Common myeloid progenitor, CD34-positive (primary cell): ENCODE measurements around the gene MLLT3.

Experiments used
- CTCF ChIA-PET: fragments of 350-600 bp; sonication (Branson Sonifier 250); formaldehyde crosslinking; loops from one replicate; lab custom pipeline; 2021; ENCODE audit warnings: antibody characterized with exemption; lab: Charles Lee
- POLR2A ChIA-PET: fragments of 350-600 bp; sonication (Branson Sonifier 250); formaldehyde crosslinking; loops from one replicate; lab custom pipeline; 2021; ENCODE audit warnings: antibody characterized with exemption; lab: Charles Lee
- DNase-seq, 3 donors: peaks; one replicate each; pipeline versions ENCODE4 v3.0.0 to v3.0.0-alpha.2; 2013
- H3K27ac ChIP-seq, 2 experiments: 1 replicate in 1 of 2; 2 replicates in 1 of 2; pipeline ENCODE4 v1.7.0; 2013; ENCODE audit warnings: inconsistent platforms in 2 of 2, low read length in 2 of 2, mild to moderate bottlenecking in 2 of 2, low read depth in 1 of 2, moderate library complexity in 1 of 2; ENCODE audit not compliant: severe bottlenecking in 2 of 2, insufficient read depth in 1 of 2, poor library complexity in 1 of 2
- H3K27me3 ChIP-seq, 5 experiments: replicated peaks in 2 of 5; 1 replicate in 3 of 5; 2 replicates in 2 of 5; pipeline versions ENCODE4 v1.6.1 to v1.7.0; 2013; ENCODE audit warnings: low read length in 4 of 5, mild to moderate bottlenecking in 2 of 5, moderate library complexity in 2 of 5, inconsistent platforms in 1 of 5; ENCODE audit not compliant: insufficient read depth in 5 of 5, control insufficient read depth in 4 of 5
- H3K36me3 ChIP-seq, 4 experiments: 1 replicate in 2 of 4; 2 replicates in 2 of 4; pipeline versions ENCODE4 v1.6.1 to v1.7.0; 2013; ENCODE audit warnings: low read length in 3 of 4, control low read depth in 1 of 4, mild to moderate bottlenecking in 1 of 4; ENCODE audit not compliant: control insufficient read depth in 4 of 4, insufficient read depth in 4 of 4
- H3K4me1 ChIP-seq, 4 experiments: 1 replicate in 3 of 4; 2 replicates in 1 of 4; pipeline versions ENCODE4 v1.6.1 to v1.7.1; 2013; ENCODE audit warnings: low read length in 3 of 4, mild to moderate bottlenecking in 3 of 4, control low read depth in 1 of 4, inconsistent platforms in 1 of 4, moderate library complexity in 1 of 4; ENCODE audit not compliant: control insufficient read depth in 4 of 4, insufficient read depth in 4 of 4; ENCODE audit errors: control extremely low read depth in 1 of 4
- H3K4me3 ChIP-seq, 7 experiments: 1 replicate in 4 of 7; 2 replicates in 3 of 7; pipeline versions ENCODE4 v1.5.1 to v1.7.0; 2013; ENCODE audit warnings: mild to moderate bottlenecking in 7 of 7, low read length in 6 of 7, moderate library complexity in 6 of 7, inconsistent platforms in 2 of 7, low read depth in 2 of 7, control low read depth in 1 of 7; ENCODE audit not compliant: insufficient read depth in 4 of 7, control insufficient read depth in 1 of 7; ENCODE audit errors: extremely low read depth in 1 of 7
- H3K9me3 ChIP-seq, 5 experiments: 1 replicate in 4 of 5; 2 replicates in 1 of 5; pipeline versions ENCODE4 v1.6.1 to v1.7.1; 2013; ENCODE audit warnings: low read length in 4 of 5, mild to moderate bottlenecking in 2 of 5, inconsistent platforms in 1 of 5, low read depth in 1 of 5, moderate library complexity in 1 of 5; ENCODE audit not compliant: control insufficient read depth in 4 of 5, insufficient read depth in 2 of 5; ENCODE audit errors: control extremely low read depth in 1 of 5
- WGBS: methylation state at CpG from one replicate; pipeline ENCODE4 v1.1.5; 2013; ENCODE audit not compliant: insufficient coverage; 5-methylcytosine and 5-hydroxymethylcytosine counted together

MLLT3 gene

DNA sequence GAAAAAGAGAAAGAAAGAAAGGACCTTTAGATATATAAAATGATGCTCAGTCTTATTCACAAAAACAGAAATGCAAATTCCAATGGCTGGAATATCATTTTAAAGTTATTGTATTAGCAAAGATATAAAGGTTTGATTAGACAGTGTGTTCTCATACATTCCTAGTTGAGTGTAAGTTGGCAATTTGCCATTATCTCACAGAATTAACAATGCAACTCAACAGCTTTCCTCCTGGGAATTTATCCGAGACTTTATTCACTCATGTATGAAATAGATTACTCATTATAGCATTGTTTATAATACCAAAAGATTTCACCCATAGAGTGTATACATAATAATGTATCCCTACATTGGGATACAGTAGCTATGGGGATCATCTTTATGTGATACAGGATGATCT, 27.1 kb upstream of the MLLT3 start:
- DNase-seq: no peak
- no CpG with 5 or more reads among the region's 1 CpG for WGBS
- POLR2A ChIA-PET: no interaction called here

DNA sequence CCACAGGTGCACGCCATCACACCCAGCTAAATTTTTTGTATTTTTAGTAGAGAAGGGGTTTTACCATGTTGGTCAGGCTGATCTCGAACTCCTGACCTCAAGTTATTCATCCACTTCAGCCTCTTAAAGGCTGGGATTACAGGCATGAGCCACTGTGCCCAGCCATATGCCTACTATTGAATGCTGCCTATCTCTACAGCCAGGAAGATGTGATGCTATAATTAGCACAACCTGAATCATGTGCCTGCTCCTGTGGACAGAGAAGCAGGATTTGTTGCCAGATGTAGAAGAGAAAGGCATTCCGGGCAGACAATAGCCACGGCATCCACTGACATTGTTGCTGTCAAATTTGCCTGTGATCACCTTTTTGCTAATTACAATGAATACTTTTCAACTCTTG, 24.4 kb upstream of the MLLT3 start:
- H3K4me3 ChIP-seq: no peak overlapping the region
- no peaks in the 10 kb centered on the region for H3K9me3 ChIP-seq
- H3K4me1 ChIP-seq: no peaks in the 10 kb centered on the region
- H3K27me3 ChIP-seq: no peaks in the 10 kb centered on the region
- CTCF ChIA-PET: no interaction called here
- WGBS: 100% methylated on average over 1 of the region's 4 CpGs
- H3K36me3 ChIP-seq: no peaks in the 10 kb centered on the region
- H3K27ac ChIP-seq: no peak overlapping the region
- no peak for DNase-seq
- POLR2A ChIA-PET: no interaction called here

More for the DNA sequence above, 27.1 kb upstream of the MLLT3 start:
- H3K27ac ChIP-seq: no peak overlapping the region
- H3K36me3 ChIP-seq: no peaks in the 10 kb centered on the region
- no peaks in the 10 kb centered on the region for H3K27me3 ChIP-seq
- CTCF ChIA-PET: interaction anchor here (1.6 kb wide), 1 partner anchor 10 kb away, joined by 5 read pairs; no protein-coding TSS in a partner anchor
- no peaks in the 10 kb centered on the region for H3K4me1 ChIP-seq
- H3K4me3 ChIP-seq: no peak overlapping the region
- H3K9me3 ChIP-seq: no peaks in the 10 kb centered on the region

- Histone ChIP-seq H3K36me3 (no peaks in the 10 kb centered on the region), H3K4me3 (no peak overlapping the region), H3K4me1 (peaks cover 0 to 5% (median 2%) of the 10 kb centered on the region in 4 experiments), H3K27me3 (no peaks in the 10 kb centered on the region), H3K27ac (no peak overlapping the region), H3K9me3 (no peaks in the 10 kb centered on the region)
- ChIA-PET CTCF (interaction anchor here (0.8 to 1.6 kb wide), 3 partner anchors 17 to 31 kb away, joined by 3 to 6 read pairs (median 3); no protein-coding TSS in a partner anchor), POLR2A (no interaction called here)
- WGBS: 95% methylated on average over 3 of the region's 3 CpGs
- no peak for DNase-seq
These were observed 21.4 kb upstream of the MLLT3 start for GRCh38 chr9:20643660-20644059.

- ChIA-PET CTCF (interaction anchor here (1.3 kb wide), 1 partner anchor 59 kb away, joined by 3 read pairs; no protein-coding TSS in a partner anchor), POLR2A (no interaction called here)
- H3K4me1 ChIP-seq: peaks cover 0 to 5% (median 2%) of the 10 kb centered on the region in 4 experiments
- WGBS: no CpG with 5 or more reads among the region's 1 CpG
- H3K4me3 ChIP-seq: no peak overlapping the region
- no peaks in the 10 kb centered on the region for H3K27me3 ChIP-seq
- DNase-seq: no peak
- H3K9me3 ChIP-seq: no peaks in the 10 kb centered on the region
- no peaks in the 10 kb centered on the region for H3K36me3 ChIP-seq
- no peak overlapping the region for H3K27ac ChIP-seq
These were observed 19.7 kb upstream of the MLLT3 start for GRCh38 chr9:20642045-20642444.

DNA sequence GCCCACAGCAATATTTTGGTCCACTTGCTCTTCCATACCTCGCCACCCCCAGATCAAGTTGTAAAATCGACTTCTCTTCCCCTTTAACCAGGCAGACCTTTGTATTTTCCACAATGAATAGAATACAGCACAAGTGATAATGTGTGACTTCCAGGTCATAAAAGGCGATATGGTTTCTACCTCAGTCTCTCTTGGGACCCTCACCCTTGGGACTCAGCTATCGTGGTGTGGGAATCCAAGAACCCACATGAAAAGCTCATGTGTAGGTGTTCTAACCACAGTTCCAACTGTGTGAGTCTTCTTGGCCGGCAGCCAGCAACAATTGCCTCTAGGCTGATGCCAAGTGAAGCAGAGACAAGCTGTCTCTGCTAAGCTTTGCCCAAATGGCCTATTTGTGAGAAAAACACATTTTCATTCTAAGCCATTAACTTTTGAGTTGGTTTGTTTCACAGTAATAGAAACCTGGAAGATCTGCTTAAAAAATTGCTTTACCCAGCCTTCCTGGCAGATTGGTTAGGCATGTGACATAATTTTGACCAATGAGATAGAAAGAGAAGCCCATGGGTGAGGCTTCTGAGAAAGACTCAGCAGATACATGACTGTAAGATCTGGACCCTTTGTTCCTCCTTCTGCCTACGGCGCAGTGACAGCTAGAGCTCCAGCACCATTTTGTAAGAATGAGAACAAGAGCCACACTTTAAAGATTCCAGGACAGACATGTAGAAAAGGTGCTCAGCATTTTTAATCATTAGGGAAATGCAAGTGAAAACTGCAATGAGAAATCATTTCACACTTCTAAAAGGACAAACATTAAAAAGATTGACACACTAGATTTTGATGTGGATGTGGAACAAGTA, 18.3 kb upstream of the MLLT3 start:
- H3K27me3 ChIP-seq: no peaks in the 10 kb centered on the region
- H3K9me3 ChIP-seq: no peaks in the 10 kb centered on the region
- CTCF ChIA-PET: interaction anchor here (1.2 to 1.5 kb wide), 3 partner anchors 12 to 119 kb away, joined by 3 to 4 read pairs (median 3); no protein-coding TSS in a partner anchor
- H3K4me3 ChIP-seq: no peak overlapping the region
- H3K36me3 ChIP-seq: no peaks in the 10 kb centered on the region
- WGBS: 65% methylated on average over 5 of the region's 7 CpGs
- peak in 2 of 3 donors; percentile 57 to 66 for DNase-seq
- H3K27ac ChIP-seq: no peak overlapping the region
- POLR2A ChIA-PET: interaction anchor here (0.6 kb wide), 1 partner anchor 519 kb away, joined by 3 read pairs; no protein-coding TSS in a partner anchor
- H3K4me1 ChIP-seq: peaks cover 0 to 5% (median 2%) of the 10 kb centered on the region in 4 experiments

DNA sequence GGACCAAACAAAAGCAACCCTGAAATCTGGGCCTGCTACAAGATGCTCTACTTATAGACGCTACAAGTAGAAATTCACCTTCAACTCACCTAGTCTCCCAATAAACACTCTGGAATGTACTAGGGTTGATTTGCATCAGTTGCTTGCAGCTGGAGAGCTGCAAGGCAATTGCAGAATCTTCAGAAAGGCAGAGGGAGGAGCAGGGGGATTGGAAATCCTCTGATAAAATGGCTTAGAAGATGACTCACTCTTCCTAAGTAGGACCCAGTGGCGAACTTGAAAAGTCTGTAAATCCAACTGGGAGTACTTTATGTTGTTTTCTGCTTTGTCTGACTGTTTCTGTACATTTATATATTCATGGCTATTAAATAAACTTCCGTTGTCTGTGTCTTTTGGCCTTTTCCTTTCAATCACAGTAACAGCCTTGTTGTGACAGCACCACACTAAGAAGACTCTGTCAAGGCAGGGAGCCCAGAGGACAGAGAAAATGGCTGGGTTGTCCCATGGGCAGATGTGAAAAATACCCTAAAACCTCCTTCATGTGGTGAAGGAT, 14.7 kb upstream of the MLLT3 start:
- no peaks in the 10 kb centered on the region for H3K27me3 ChIP-seq
- H3K4me3 ChIP-seq: no peak overlapping the region
- POLR2A ChIA-PET: no interaction called here
- CTCF ChIA-PET: interaction anchor here (0.9 kb wide), 1 partner anchor 11 kb away, joined by 3 read pairs; no protein-coding TSS in a partner anchor
- H3K36me3 ChIP-seq: no peaks in the 10 kb centered on the region
- DNase-seq: no peak
- WGBS: no CpG with 5 or more reads among the region's 3 CpGs
- peaks cover 0 to 7% (median 3%) of the 10 kb centered on the region in 4 experiments for H3K4me1 ChIP-seq
- H3K27ac ChIP-seq: no peak overlapping the region
- H3K9me3 ChIP-seq: no peaks in the 10 kb centered on the region

- no peak overlapping the region for H3K27ac ChIP-seq
- H3K36me3 ChIP-seq: no peaks in the 10 kb centered on the region
- ChIA-PET POLR2A (no interaction called here), CTCF (interaction anchor here (0.7 to 0.8 kb wide), 3 partner anchors 10 to 307 kb away, joined by 3 to 5 read pairs (median 4); no protein-coding TSS in a partner anchor)
- DNase-seq: no peak
- no peaks in the 10 kb centered on the region for H3K27me3 ChIP-seq
- H3K4me3 ChIP-seq: no peak overlapping the region
- WGBS: 92% methylated on average over 3 of the region's 4 CpGs
- H3K9me3 ChIP-seq: no peaks in the 10 kb centered on the region
- H3K4me1 ChIP-seq: peaks cover 0 to 3% (median 1%) of the 10 kb centered on the region in 4 experiments
These were observed 12.6 kb upstream of the MLLT3 start for GRCh38 chr9:20634895-20635294.
